ENCODE results near the gene UROD. TPM values are rescaled to one million over a fixed set of nuclear protein-coding genes. Genes with fewer than 3 reads are reported as not detected.

UROD gene
- total and polyA plus RNA-seq, 2 donors (not counting 1 experiment from before 2014, with no cell fraction given): 65.5 to 82.5 TPM

DNA sequence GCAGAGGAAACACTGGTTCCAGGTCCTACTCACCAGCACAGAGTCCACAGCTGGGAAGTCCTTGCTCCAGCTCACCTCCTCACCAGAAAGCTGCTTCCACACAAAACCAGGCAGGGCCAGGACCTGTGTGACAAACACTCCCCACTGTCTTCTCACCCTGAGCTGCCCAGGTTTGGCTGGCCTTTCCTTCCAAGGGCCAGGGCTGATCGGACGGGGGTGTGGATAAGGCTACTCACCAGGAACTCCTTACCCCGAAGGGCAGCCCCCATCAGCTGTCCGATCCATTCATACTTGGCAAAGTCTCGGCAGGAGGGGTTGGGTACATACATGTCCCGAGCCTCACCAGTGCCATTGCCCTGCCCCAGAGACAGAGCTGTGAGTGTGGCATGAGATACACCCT is 6.3 kb upstream of the UROD start:
- POLR2A ChIA-PET: no interaction called here
- H3K4me3 Mint-ChIP-seq: no peak overlapping the region
- peaks cover 13% of the 10 kb centered on the region for H3K4me1 Mint-ChIP-seq
- H2AFZ ChIP-seq (ENCODE audit: insufficient read depth, low read depth, low read length, poor library complexity, severe bottlenecking): no peak overlapping the region
- intact Hi-C loops (cut with micrococcal nuclease): no loop called here
- no peak overlapping the region for H3K9ac ChIP-seq (ENCODE audit: low read length)
- no peaks in the 10 kb centered on the region for H3K27me3 ChIP-seq (replicated peaks in 1 of 4; ENCODE audit: control extremely low read depth in 1 of 4, control insufficient read depth in 3 of 4, insufficient read depth in 4 of 4, low read length in 3 of 4)
- no peak overlapping the region for H3K27ac ChIP-seq (ENCODE audit: low read length in 2 of 2)
- WGBS (ENCODE audit: insufficient coverage): 100% methylated on average over 6 of the region's 6 CpGs
- CTCF ChIA-PET: interaction anchor here (1.1 to 1.9 kb wide), 3 partner anchors 9 to 212 kb away, joined by 4 to 6 read pairs (median 5); no protein-coding TSS in a partner anchor
- TF ChIP-seq EZH2 (IDR thresholded peaks at IDR 0.05; ENCODE audit: borderline replicate concordance, insufficient read depth, low read depth, low read length, poor library complexity, severe bottlenecking) (no peak), CTCF (IDR thresholded peaks at IDR 0.05) (no peak)
- H4K20me1 ChIP-seq (ENCODE audit: control insufficient read depth, insufficient read depth, low read length, poor library complexity, severe bottlenecking): peaks cover 10% of the 10 kb centered on the region
- no peak overlapping the region for H3K27ac Mint-ChIP-seq
- no peak overlapping the region for H3K4me3 ChIP-seq (ENCODE audit: control extremely low read depth in 1 of 5, extremely low read depth in 1 of 5, insufficient read depth in 1 of 5, low read depth in 2 of 5, low read length in 4 of 5)
- ATAC-seq (ENCODE audit: low read depth) (no peak), DNase-seq (no peak)
- peaks cover 2 to 80% of the 10 kb centered on the region in 2 experiments for H3K36me3 ChIP-seq (replicated peaks in 1 of 2; ENCODE audit: control extremely low read depth in 1 of 2, control insufficient read depth in 1 of 2, extremely low read depth in 1 of 2, insufficient read depth in 2 of 2, low read length in 1 of 2)
- H3K27me3 Mint-ChIP-seq: no peaks in the 10 kb centered on the region
- peaks cover 12 to 14% of the 10 kb centered on the region in 2 donors for H3K4me1 ChIP-seq (ENCODE audit: control insufficient read depth in 2 of 2, insufficient read depth in 2 of 2, low read length in 2 of 2)
- no peak overlapping the region for H3K4me2 ChIP-seq (replicated peaks; ENCODE audit: low read depth, low read length, poor library complexity, severe bottlenecking)
- H3K9me3 Mint-ChIP-seq (ENCODE audit: insufficient read depth): no peaks in the 10 kb centered on the region
- H3K9me3 ChIP-seq (ENCODE audit: control extremely low read depth in 1 of 3, control insufficient read depth in 2 of 3, insufficient read depth in 1 of 3, low read length in 2 of 3): no peaks in the 10 kb centered on the region
- peaks cover 18% of the 10 kb centered on the region for H3K79me2 ChIP-seq (ENCODE audit: control insufficient read depth, insufficient read depth, low read length)

DNA sequence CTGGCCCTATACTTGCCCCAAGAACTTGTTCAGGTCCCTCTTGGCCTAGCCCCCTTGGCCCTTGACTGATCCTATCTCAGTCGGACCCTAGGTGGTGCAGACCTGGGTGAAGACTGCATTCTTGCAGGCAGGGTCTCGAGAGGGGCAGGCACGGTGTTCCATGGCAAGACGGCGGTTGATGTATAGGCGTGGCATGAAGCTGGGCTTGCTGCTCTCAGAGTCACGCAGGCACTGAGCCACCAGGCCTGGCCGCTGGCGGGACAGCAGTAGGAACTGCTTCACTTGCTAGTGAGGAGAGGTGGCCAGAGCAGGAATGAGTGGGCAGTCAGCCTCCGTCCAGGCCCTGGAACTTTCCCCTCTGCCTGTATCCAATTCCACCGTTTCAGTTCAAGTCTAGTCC is 4.7 kb upstream of the UROD start:
- no peak for TF ChIP-seq CTCF (IDR thresholded peaks at IDR 0.05)
- TF ChIP-seq EZH2 (IDR thresholded peaks at IDR 0.05; ENCODE audit: borderline replicate concordance, insufficient read depth, low read depth, low read length, poor library complexity, severe bottlenecking): no peak
- Histone ChIP-seq H3K27ac (ENCODE audit: low read length in 2 of 2) (no peak overlapping the region), H3K36me3 (replicated peaks in 1 of 2; ENCODE audit: control extremely low read depth in 1 of 2, control insufficient read depth in 1 of 2, extremely low read depth in 1 of 2, insufficient read depth in 2 of 2, low read length in 1 of 2) (peaks cover 2 to 73% of the 10 kb centered on the region in 2 experiments), H3K4me1 (ENCODE audit: control insufficient read depth in 2 of 2, insufficient read depth in 2 of 2, low read length in 2 of 2) (peaks cover 20 to 26% of the 10 kb centered on the region in 2 donors), H2AFZ (ENCODE audit: insufficient read depth, low read depth, low read length, poor library complexity, severe bottlenecking) (no peak overlapping the region), H3K4me3 (ENCODE audit: control extremely low read depth in 1 of 5, extremely low read depth in 1 of 5, insufficient read depth in 1 of 5, low read depth in 2 of 5, low read length in 4 of 5) (no peak overlapping the region), H3K9me3 (ENCODE audit: control extremely low read depth in 1 of 3, control insufficient read depth in 2 of 3, insufficient read depth in 1 of 3, low read length in 2 of 3) (no peaks in the 10 kb centered on the region), H4K20me1 (ENCODE audit: control insufficient read depth, insufficient read depth, low read length, poor library complexity, severe bottlenecking) (peaks cover 14% of the 10 kb centered on the region), H3K27me3 (replicated peaks in 1 of 4; ENCODE audit: control extremely low read depth in 1 of 4, control insufficient read depth in 3 of 4, insufficient read depth in 4 of 4, low read length in 3 of 4) (no peaks in the 10 kb centered on the region), H3K79me2 (ENCODE audit: control insufficient read depth, insufficient read depth, low read length) (peaks cover 31% of the 10 kb centered on the region), H3K4me2 (replicated peaks; ENCODE audit: low read depth, low read length, poor library complexity, severe bottlenecking) (no peak overlapping the region), H3K9ac (ENCODE audit: low read length) (no peak overlapping the region)
- Mint-ChIP-seq H3K4me3 (no peak overlapping the region), H3K4me1 (peaks cover 23% of the 10 kb centered on the region), H3K9me3 (ENCODE audit: insufficient read depth) (no peaks in the 10 kb centered on the region), H3K27ac (no peak overlapping the region), H3K27me3 (no peaks in the 10 kb centered on the region)
- ATAC-seq (ENCODE audit: low read depth): no peak
- ChIA-PET POLR2A (no interaction called here), CTCF (interaction anchor here (1.9 kb wide), 1 partner anchor 11 kb away, joined by 4 read pairs; no protein-coding TSS in a partner anchor)
- intact Hi-C loops (cut with micrococcal nuclease): no loop called here
- 87% methylated on average over 11 of the region's 11 CpGs for WGBS (ENCODE audit: insufficient coverage)
- DNase-seq: no peak

Measured in B cell (primary cell).